SK-N-SH (cell line): ENCODE data around the gene CAMK2B. TPM values are rescaled to one million over a fixed set of nuclear protein-coding genes. Genes with fewer than 3 reads are reported as not detected.
A peak's percentile ranks its signal among the peaks of the same experiment; 100 is the strongest.

Source experiments
- CTCF ChIA-PET: fragments of 300-600, 350-600 bp; formaldehyde crosslinking; extraction: SDS; loops from one replicate; lab custom pipeline; 2021; lab: Yijun Ruan, JAX
- POLR2A ChIA-PET: fragments of 350-600 bp; sonication (Branson Sonifier 250); formaldehyde crosslinking; extraction: SDS; loops from one replicate; lab custom pipeline; 2020; ENCODE audit warnings: antibody characterized with exemption, inconsistent platforms; lab: Yijun Ruan, JAX
- DNase-seq: peaks from one replicate; pipeline ENCODE4 v3.0.0; 2012
- H2AFZ ChIP-seq: fragments of 200-600 bp; sonication (generic); 2 replicates; pipeline ENCODE4 v1.8.1; 2016; ENCODE audit warnings: antibody characterized with exemption, mild to moderate bottlenecking, low read depth
- H3F3A ChIP-seq: fragments of 200-600 bp; sonication (generic); replicated peaks from 2 replicates; pipeline ENCODE3; 2016; ENCODE audit warnings: antibody characterized with exemption, mild to moderate bottlenecking; ENCODE audit not compliant: insufficient read depth
- H3K27ac ChIP-seq, 2 experiments: fragments of 200-500 bp in 1 of 2; fragments of 200-600 bp in 1 of 2; sonication (Bioruptor generic) in 1 of 2; sonication (generic), shearing (Covaris generic) in 1 of 2; 2 replicates each; pipeline versions ENCODE4 v1.5.1 to v1.6.1; 2014 to 2016; ENCODE audit warnings: low read depth in 2 of 2, inconsistent platforms in 1 of 2, low read length in 1 of 2, mild to moderate bottlenecking in 1 of 2, mixed read lengths in 1 of 2
- H3K27me3 ChIP-seq: fragments of 200-600 bp; sonication (generic), shearing (Covaris generic); 2 replicates; pipeline ENCODE4 v1.6.1; 2016; ENCODE audit warnings: mixed run types; ENCODE audit not compliant: insufficient read depth
- H3K36me3 ChIP-seq, 2 experiments: fragments of 200-500 bp in 1 of 2; fragments of 200-600 bp in 1 of 2; sonication (Bioruptor generic) in 1 of 2; sonication (generic) in 1 of 2; replicated peaks in 1 of 2; 2 replicates each; pipeline versions ENCODE3 to v1.5.1; 2014 to 2016; ENCODE audit warnings: low read length in 1 of 2, mild to moderate bottlenecking in 1 of 2; ENCODE audit not compliant: insufficient read depth in 2 of 2, control insufficient read depth in 1 of 2
- H3K4me1 ChIP-seq, 2 experiments: fragments of 200-500 bp in 1 of 2; fragments of 200-600 bp in 1 of 2; sonication (Bioruptor generic) in 1 of 2; sonication (generic), shearing (Covaris generic) in 1 of 2; 2 replicates each; pipeline versions ENCODE4 v1.5.1 to v1.6.1; 2014 to 2016; ENCODE audit warnings: low read depth in 1 of 2, low read length in 1 of 2, mixed run types in 1 of 2; ENCODE audit not compliant: insufficient read depth in 2 of 2, control insufficient read depth in 1 of 2
- H3K4me2 ChIP-seq: fragments of 200-600 bp; sonication (generic), shearing (Covaris generic); 2 replicates; pipeline ENCODE4 v1.6.1; 2017; ENCODE audit warnings: mixed run types
- H3K4me3 ChIP-seq, 2 experiments: fragments of 200-500 bp in 1 of 2; fragments of 200-600 bp in 1 of 2; sonication (Bioruptor generic) in 1 of 2; sonication (generic), shearing (Covaris generic) in 1 of 2; 2 replicates each; pipeline versions ENCODE4 v1.5.1 to v1.8.1; 2014 to 2016; ENCODE audit warnings: low read depth in 2 of 2, inconsistent platforms in 1 of 2, low read length in 1 of 2, mild to moderate bottlenecking in 1 of 2, mixed read lengths in 1 of 2, moderate library complexity in 1 of 2
- H3K79me2 ChIP-seq: fragments of 200-600 bp; sonication (generic); 2 replicates; pipeline ENCODE4 v1.8.1; 2017; ENCODE audit warnings: mild to moderate bottlenecking; ENCODE audit not compliant: insufficient read depth
- H3K9ac ChIP-seq: fragments of 200-600 bp; sonication (generic); 2 replicates; pipeline ENCODE4 v1.6.1; 2017; ENCODE audit warnings: mixed run types
- H3K9me2 ChIP-seq: fragments of 200-600 bp; sonication (generic); 2 replicates; pipeline ENCODE4 v1.6.1; 2017; ENCODE audit warnings: mixed run types
- H3K9me3 ChIP-seq: fragments of 200-600 bp; sonication (generic); 2 replicates; pipeline ENCODE4 v1.6.1; 2017; ENCODE audit warnings: mixed run types, mild to moderate bottlenecking, moderate library complexity
- H4K20me1 ChIP-seq: fragments of 200-600 bp; sonication (generic); 2 replicates; pipeline ENCODE4 v1.6.1; 2017; ENCODE audit warnings: mild to moderate bottlenecking, mixed run types; ENCODE audit not compliant: insufficient read depth
- ELF1 ChIP-seq: IDR thresholded peaks from 2 replicates; pipeline ENCODE4 v1.4.0; 2012
- EP300 ChIP-seq, 2 experiments: IDR thresholded peaks; 2 replicates each; pipeline versions ENCODE4 v1.4.0 to v1.6.1; 2012; ENCODE audit warnings: borderline replicate concordance in 1 of 2, low read depth in 1 of 2, low read length in 1 of 2
- FOSL2 ChIP-seq: IDR thresholded peaks from 2 replicates; pipeline ENCODE4 v1.4.0; 2012; ENCODE audit warnings: low read depth, mild to moderate bottlenecking, moderate library complexity, borderline replicate concordance
- IRF3 ChIP-seq: fragments of 150-350 bp; IDR thresholded peaks from 2 replicates; pipeline ENCODE4 v1.6.1; 2016; ENCODE audit warnings: mild to moderate bottlenecking, low read depth, low read length
- JUND ChIP-seq: IDR thresholded peaks from 2 replicates; pipeline ENCODE4 v1.4.0; 2012
- NFIC ChIP-seq: IDR thresholded peaks from 2 replicates; pipeline ENCODE4 v1.4.0; 2012; ENCODE audit warnings: borderline replicate concordance
- POLR2AphosphoS5 ChIP-seq: IDR thresholded peaks from 2 replicates; pipeline ENCODE4 v1.6.1; 2012; ENCODE audit warnings: low read depth, low read length
- RCOR1 ChIP-seq: fragments of 150-350 bp; IDR thresholded peaks from 2 replicates; pipeline ENCODE4 v1.6.1; 2017; ENCODE audit warnings: antibody characterized with exemption, low read length
- REST ChIP-seq: IDR thresholded peaks from 2 replicates; pipeline ENCODE4 v1.6.1; 2012; ENCODE audit warnings: mild to moderate bottlenecking, low read depth, low read length, moderate library complexity
- RFX5 ChIP-seq: IDR thresholded peaks from 2 replicates; pipeline ENCODE4 v1.6.1; 2012; ENCODE audit warnings: mild to moderate bottlenecking, improper control_type of control experiment, low read length
- RXRA ChIP-seq: IDR thresholded peaks from 2 replicates; pipeline ENCODE4 v1.4.0; 2012; ENCODE audit warnings: low read depth, mild to moderate bottlenecking, borderline replicate concordance
- SIN3A ChIP-seq: IDR thresholded peaks from 2 replicates; pipeline ENCODE4 v1.6.1; 2012; ENCODE audit warnings: low read depth, mild to moderate bottlenecking, low read length, moderate library complexity, borderline replicate concordance
- TCF12 ChIP-seq: IDR thresholded peaks from 2 replicates; pipeline ENCODE4 v1.4.0; 2012
- WGBS: methylation state at CpG from one replicate; pipeline ENCODE4 v1.1.6; 2017; ENCODE audit warnings: low lambda C conversion rate; 5-methylcytosine and 5-hydroxymethylcytosine counted together
- polyA plus RNA-seq, 3 experiments: library from polyadenylated mRNA; depleted of rRNA; stranded (reverse); fragments of >200 nt; gene quantifications; 2 replicates each; pipeline ENCODE4 v1.2.3, GENCODE V29; 2012
- TF ChIP-seq, protein P1 (sequence below): IDR thresholded peaks from 2 replicates; pipeline ENCODE4; 2012

Gene CAMK2B
- polyA plus RNA-seq, 1 of the 3 experiments (the other 2 are of a cell fraction): 0.20 TPM

- no peaks in the 10 kb centered on the region for H4K20me1 ChIP-seq
- CTCF ChIA-PET: interaction anchor here (1.0 kb wide), 3 partner anchors 8 to 67 kb away, joined by 3 read pairs; no protein-coding TSS in a partner anchor
- POLR2A ChIA-PET: no interaction called here
- no peaks in the 10 kb centered on the region for H3K9me3 ChIP-seq
- TF ChIP-seq SIN3A: no peak
- peak; percentile 60; the same call in 1 of the 2 replicates for TF ChIP-seq NFIC
- TF ChIP-seq, protein P1, sequence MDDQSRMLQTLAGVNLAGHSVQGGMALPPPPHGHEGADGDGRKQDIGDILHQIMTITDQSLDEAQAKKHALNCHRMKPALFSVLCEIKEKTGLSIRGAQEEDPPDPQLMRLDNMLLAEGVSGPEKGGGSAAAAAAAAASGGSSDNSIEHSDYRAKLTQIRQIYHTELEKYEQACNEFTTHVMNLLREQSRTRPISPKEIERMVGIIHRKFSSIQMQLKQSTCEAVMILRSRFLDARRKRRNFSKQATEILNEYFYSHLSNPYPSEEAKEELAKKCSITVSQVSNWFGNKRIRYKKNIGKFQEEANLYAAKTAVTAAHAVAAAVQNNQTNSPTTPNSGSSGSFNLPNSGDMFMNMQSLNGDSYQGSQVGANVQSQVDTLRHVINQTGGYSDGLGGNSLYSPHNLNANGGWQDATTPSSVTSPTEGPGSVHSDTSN: 0 out of 2 replicates have a peak, but pooled peaks have one; percentile 2
- no peak for TF ChIP-seq RFX5
- TF ChIP-seq JUND: no peak
- TF ChIP-seq RCOR1: no peak
- peak; percentile 37; the same call in 1 of the 2 replicates for TF ChIP-seq FOSL2
- H3F3A ChIP-seq: no peaks in the 10 kb centered on the region
- no peaks in the 10 kb centered on the region for H3K9me2 ChIP-seq
- no peak overlapping the region for H3K27ac ChIP-seq
- 17% methylated on average over 3 of the region's 4 CpGs for WGBS
- H3K79me2 ChIP-seq: no peaks in the 10 kb centered on the region
- peak overlapping the region; percentile 51; the same call in 1 of the 2 replicates for H2AFZ ChIP-seq
- peaks cover 4 to 11% of the 10 kb centered on the region in 2 experiments; a peak in 2 of 4 replicates for H3K4me1 ChIP-seq
- peak overlapping the region; percentile 6; the same call in 1 of the 2 replicates for H3K4me2 ChIP-seq
- no peak overlapping the region for H3K9ac ChIP-seq
- no peak for DNase-seq
- no peaks in the 10 kb centered on the region for H3K36me3 ChIP-seq
- no peaks in the 10 kb centered on the region; the same call in 1 of the 2 replicates for H3K27me3 ChIP-seq
- no peak overlapping the region for H3K4me3 ChIP-seq
Measured at GRCh38 chr7:44177570-44178131, 147.7 kb downstream of the CAMK2B start.

- Histone ChIP-seq H3K36me3 (no peaks in the 10 kb centered on the region), H3K4me1 (peaks cover 4 to 11% of the 10 kb centered on the region in 2 experiments; a peak in 2 of 4 replicates)
Measured at GRCh38 chr7:44176486-44176885, 148.9 kb downstream of the CAMK2B start.

More at GRCh38 chr7:44176486-44176885, 148.9 kb downstream of the CAMK2B start:
- Histone ChIP-seq H4K20me1 (no peaks in the 10 kb centered on the region), H3K4me2 (no peak overlapping the region), H3K9ac (no peak overlapping the region), H3F3A (no peaks in the 10 kb centered on the region), H3K27me3 (no peaks in the 10 kb centered on the region; the same call in 1 of the 2 replicates), H3K79me2 (no peaks in the 10 kb centered on the region), H3K9me3 (no peaks in the 10 kb centered on the region), H3K4me3 (no peak overlapping the region), H3K9me2 (no peaks in the 10 kb centered on the region), H2AFZ (no peak overlapping the region), H3K27ac (no peak overlapping the region)
- ChIA-PET CTCF (interaction anchor here (1.0 kb wide), 2 partner anchors 19 to 20 kb away, joined by 3 read pairs; no protein-coding TSS in a partner anchor), POLR2A (no interaction called here)
- DNase-seq: no peak
- 45% methylated on average over 6 of the region's 7 CpGs for WGBS
- TF ChIP-seq RXRA (no peak), NFIC (no peak), POLR2AphosphoS5 (no peak), FOSL2 (no peak), EP300 (IDR thresholded peaks at IDR 0.05; ENCODE audit: borderline replicate concordance in 1 of 2, low read depth in 1 of 2, low read length in 1 of 2) (no peak), IRF3 (no peak), ELF1 (no peak), REST (no peak), TCF12 (no peak)
- TF ChIP-seq, protein P1: no peak
